ACHN (cell line): ENCODE measurements around the gene CAMK2B.
A peak's percentile ranks its signal among the peaks of the same experiment; 100 is the strongest.

Experiments
- DNase-seq: peaks from one replicate; pipeline ENCODE4 v3.0.0-alpha.2; 2015
- in situ Hi-C: cut with HindIII; loops from 2 replicates; pipeline ENCODE4 v1.10.0; 2017; ENCODE audit warnings: low sequenced_read_pairs, low pct_ligation_motif_present, low pct_unique_long_range_greater_than_20kb

CAMK2B gene

DNA sequence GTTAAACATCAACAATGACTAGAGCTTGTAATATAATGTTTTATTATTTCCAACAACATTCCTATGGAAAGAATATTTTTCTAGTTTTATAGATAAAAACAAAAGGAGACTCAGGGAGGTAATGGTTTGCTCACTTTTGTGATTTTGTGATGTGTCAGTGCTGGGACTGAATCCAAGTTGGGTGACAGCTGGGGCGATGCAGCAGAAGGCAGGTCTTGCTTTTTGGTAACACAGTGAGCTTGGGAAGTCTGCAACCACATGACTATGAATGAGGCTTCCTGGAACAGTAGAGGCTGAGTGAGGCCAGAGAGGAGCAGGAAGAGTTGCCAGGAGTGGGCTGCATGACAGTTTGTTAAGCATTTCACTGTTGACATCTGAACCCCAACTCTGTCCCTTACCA lies 129.5 kb downstream of the CAMK2B start:
- in situ Hi-C loops, result no loop called here
- DNase-seq, result no peak

GRCh38 chr7:44194562-44195145 lies 130.7 kb downstream of the CAMK2B start:
- in situ Hi-C loops, result no loop called here

GRCh38 chr7:44194069-44194468 lies 131.3 kb downstream of the CAMK2B start:
- DNase-seq, result no peak
- in situ Hi-C loops, result no loop called here

More at GRCh38 chr7:44194562-44195145, 130.7 kb downstream of the CAMK2B start:
- no peak for DNase-seq

- no peak for DNase-seq
Measured at GRCh38 chr7:44193011-44193802, 132.2 kb downstream of the CAMK2B start.

GRCh38 chr7:44191171-44191570 lies 134.2 kb downstream of the CAMK2B start:
- DNase-seq, result no peak
- in situ Hi-C loops, result no loop called here

More at GRCh38 chr7:44193011-44193802, 132.2 kb downstream of the CAMK2B start:
- in situ Hi-C loops, result no loop called here

DNA sequence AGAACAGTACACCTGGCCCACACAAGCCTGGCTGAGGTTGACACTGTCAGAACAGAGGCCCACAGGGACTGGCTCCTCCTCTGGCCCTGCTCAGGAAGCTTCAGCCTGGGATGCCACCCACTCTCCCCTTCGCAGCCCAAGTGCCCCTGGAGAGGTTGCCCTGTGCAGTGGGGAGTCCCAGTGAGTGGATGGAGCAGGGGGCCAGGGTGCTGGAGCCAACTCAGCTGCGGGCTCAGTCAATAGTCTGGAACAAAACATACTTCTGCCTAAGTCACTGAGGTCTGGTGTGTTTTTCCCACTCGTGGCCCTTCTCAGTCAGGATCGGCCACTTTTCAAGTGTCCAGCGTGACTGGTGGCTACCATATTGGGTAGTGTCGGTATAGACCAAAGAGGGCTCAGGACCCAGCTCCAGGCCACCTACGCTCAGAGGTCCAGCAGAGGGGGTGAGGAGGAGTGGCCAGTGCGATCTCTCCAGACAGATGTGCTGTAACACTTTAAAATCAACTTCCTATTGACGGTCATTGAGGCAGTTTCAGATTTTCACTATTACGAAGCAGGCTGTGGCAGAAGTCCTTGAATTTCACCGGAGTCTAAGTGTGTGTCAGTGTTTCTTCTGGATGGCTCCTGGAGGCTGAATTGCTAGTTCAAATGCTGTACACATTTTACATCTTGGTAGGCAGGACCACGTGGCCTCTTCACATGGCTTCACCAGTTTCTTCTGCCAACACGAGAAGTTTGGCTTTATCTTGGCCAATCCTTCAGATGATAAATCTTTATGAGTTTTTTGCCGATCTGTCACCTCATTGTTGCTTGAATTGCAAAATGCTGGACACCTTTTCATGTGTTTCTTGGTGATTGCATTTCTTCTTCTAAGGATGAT lies 135.2 kb downstream of the CAMK2B start:
- in situ Hi-C loops, result no loop called here
- DNase-seq, result no peak

GRCh38 chr7:44189286-44189992 lies 136.0 kb downstream of the CAMK2B start, which contains the start of gene GCK:
GCK (minus strand) TSS chr7:44189439; CDS start chr7:44188953, 486 bp downstream.
- in situ Hi-C loops, result no loop called here
- no peak for DNase-seq

DNA sequence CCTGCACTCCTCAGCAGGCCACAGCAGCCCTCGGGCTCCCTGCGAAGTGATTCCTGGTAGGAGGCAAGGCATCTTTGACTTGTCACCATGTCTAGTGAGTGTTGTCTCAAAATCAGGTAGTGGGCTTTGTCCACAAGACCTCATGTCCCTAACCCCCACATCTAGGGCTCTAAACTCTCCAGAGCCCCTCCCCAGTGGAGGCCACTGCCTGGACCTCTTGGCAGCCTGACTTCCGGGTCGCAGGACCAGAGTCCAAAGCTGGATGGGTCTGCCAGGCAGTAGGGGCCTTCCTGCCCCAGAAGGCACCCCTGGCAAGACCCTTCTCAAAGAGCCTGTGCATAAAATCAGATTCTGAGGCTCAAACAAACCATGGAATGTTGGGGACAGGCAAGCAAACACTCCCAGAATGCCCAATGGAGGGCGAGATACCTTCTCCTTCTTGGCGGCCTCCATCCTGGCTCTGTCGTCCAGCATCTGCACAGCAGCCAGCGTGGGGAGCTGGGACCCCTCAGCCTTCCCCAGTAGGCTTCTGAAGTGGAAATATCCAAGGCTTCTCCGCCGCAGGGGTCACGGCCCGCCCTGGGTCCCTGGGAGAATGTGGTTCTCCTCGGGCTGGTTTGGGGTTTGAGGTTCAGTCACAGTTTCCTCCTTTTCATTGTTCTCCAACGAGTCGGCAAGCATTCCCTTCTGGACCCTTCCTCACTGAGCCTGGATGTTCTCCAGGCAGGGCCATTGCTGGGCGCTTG lies 136.7 kb downstream of the CAMK2B start:
- DNase-seq, result no peak
- in situ Hi-C loops, result no loop called here

DNA sequence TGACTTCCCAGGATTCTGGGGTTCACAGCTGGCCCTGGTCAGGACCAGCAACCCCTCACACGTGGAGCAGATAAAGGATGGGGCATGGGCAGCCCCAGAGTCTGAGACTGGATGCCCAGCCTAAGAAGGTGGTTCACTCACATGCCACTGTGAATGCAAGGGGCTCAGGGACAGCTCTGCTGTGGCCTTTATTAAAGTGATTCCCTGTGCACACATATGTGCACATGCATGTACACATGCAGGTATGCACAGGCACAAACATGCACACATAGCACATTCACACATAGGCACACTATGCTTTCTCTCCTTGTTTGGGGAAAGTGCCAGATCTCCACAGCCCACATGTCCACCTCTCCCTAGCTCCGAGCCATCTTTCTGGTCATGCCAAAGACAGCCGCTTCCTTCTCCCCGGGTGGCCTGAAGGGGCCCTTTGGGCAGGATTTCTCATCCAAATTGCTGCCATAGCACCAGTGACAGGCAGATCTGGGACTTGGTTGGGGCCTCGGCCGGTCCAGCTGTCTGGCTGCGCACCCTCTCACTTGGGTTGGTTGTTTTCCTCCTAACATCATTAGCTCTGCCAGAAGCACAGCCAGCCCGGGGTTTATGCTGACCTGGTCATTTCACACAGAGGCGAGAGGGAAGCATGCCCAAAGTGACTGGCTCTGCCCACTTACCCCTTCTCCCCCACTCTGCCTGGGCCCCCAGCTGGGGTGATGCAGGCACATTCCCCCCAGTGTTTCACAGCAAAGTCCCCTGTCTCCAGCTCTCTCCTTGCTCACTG lies 137.6 kb downstream of the CAMK2B start:
- in situ Hi-C loops, result no loop called here
- DNase-seq, result no peak

DNA sequence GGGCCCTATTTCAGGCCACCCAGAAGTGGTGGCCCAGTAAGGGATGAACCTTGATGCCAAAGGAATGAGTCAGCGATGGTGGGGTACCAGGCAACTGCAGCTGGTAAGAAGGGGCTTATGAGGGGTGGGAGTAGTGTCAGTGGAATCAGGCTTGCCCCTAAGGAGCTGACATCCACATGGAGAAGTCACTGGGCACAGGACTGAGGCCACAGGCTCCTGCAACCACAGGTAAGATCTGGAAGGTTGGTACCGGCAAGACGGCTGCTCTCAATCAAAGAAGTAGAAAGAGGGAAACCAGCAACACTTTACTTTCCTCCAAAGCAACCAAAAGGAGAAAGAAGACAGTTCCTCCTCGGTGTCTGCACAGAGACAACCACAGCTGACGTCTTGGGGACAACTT lies 138.7 kb downstream of the CAMK2B start:
- in situ Hi-C loops, result no loop called here
- DNase-seq, result no peak

GRCh38 chr7:44185729-44186128 lies 139.7 kb downstream of the CAMK2B start:
- in situ Hi-C loops, result no loop called here
- no peak for DNase-seq

- peak; percentile 24 for DNase-seq
- in situ Hi-C loops, result no loop called here
Measured at GRCh38 chr7:44184873-44185446, 140.4 kb downstream of the CAMK2B start.

- peak; percentile 94 for DNase-seq
- in situ Hi-C loops, result no loop called here
Measured at GRCh38 chr7:44184206-44184872, 141.1 kb downstream of the CAMK2B start.

DNA sequence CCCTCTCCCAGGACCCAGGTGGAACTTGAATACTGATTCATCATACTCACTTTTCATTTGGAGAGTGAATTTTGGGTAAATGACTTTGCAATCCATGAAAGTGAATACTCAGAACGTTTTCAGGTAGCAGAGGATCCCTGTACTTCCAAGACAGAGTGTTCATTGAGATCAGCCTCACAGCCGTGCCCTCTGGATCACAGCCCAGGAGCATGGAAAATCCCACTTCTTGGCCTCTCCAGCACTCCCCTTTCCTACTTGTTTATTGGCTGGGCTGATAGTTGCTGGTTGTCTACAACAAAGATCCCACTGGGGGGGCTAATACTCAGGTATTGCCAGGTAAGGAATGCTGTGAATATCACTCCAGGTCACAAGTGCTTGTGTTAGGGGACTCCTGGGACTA lies 142.0 kb downstream of the CAMK2B start:
- in situ Hi-C loops, result no loop called here

DNA sequence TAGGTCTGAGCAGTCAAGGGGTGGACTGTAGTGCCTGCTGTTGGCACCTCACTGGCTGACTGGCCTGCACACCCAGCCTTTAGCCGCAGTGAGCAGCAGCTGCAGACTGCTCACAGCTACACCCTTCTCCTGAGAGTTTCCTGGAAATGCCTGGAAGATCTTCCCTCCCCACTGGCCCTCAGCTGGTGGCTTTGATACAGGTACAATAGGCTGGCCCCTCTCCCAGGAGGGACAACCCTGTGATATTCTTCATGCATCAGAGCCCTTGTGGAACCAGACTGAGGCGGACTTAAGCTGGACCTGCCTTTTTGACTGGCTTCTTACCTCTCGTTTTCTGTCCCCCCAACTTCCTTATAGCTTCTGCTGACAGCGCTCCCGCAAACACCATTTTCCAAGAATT lies 142.6 kb downstream of the CAMK2B start:
- in situ Hi-C loops, result no loop called here
- no peak for DNase-seq

More for the DNA sequence above, 142.0 kb downstream of the CAMK2B start:
- no peak for DNase-seq

DNA sequence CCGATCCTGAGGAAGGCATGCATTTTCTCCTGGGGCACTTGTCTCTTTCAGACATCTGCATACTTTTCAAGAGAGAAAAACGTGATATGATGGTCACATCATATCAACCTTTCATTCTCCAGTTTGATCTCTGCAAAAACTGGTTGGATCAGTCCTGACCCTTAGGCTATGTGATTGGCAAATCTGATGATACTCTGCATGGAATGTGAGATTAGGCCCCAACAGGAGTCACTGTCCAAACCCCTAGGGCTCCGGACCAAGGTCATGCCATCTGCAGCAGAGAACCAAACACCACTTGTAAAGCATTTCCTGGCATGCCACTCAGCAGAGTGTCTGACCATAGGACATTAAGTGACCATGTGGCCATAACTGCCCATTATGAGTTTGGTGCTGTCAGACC lies 144.8 kb downstream of the CAMK2B start:
- in situ Hi-C loops, result no loop called here
- DNase-seq, result no peak
